Uterus (tissue), 4 donors: ENCODE measurements around the gene POLA1. TPM values are rescaled to one million over a fixed set of nuclear protein-coding genes. Genes with fewer than 3 reads are reported as not detected.

Experiments used
- DNase-seq, 2 donors: peaks; one replicate each; pipeline ENCODE4 v3.0.0-alpha.2; 2019 to 2020
- H3K27ac ChIP-seq, 2 donors: fragments of 200-600 bp; sonication (generic); 1 replicate in 1 of 2; 2 replicates in 1 of 2; pipeline ENCODE4 v1.5.1; 2016 to 2018
- H3K27me3 ChIP-seq, 2 donors: fragments of 200-600 bp; sonication (generic); one replicate each; pipeline ENCODE4 v1.5.1; 2018 to 2019; ENCODE audit warnings: control low read depth in 1 of 2
- H3K36me3 ChIP-seq, 2 donors: fragments of 200-600 bp; sonication (generic); one replicate each; pipeline ENCODE4 v1.5.1; 2019; ENCODE audit warnings: control low read depth in 1 of 2
- H3K4me1 ChIP-seq, 2 donors: fragments of 200-600 bp; sonication (generic); one replicate each; pipeline ENCODE4 v1.5.1; 2018 to 2019; ENCODE audit warnings: control low read depth in 1 of 2
- H3K4me3 ChIP-seq, 2 donors: fragments of 200-600 bp; sonication (generic); 1 replicate in 1 of 2; 2 replicates in 1 of 2; pipeline ENCODE4 v1.5.1; 2018 to 2019; ENCODE audit warnings: mild to moderate bottlenecking in 1 of 2
- H3K9me3 ChIP-seq, 2 donors: fragments of 200-600 bp; sonication (generic); one replicate each; pipeline ENCODE4 v1.5.1; 2019; ENCODE audit warnings: control low read depth in 1 of 2
- CTCF ChIP-seq, 4 experiments: fragments of 200-600 bp in 2 of 4; fragments of 450-650 bp in 2 of 4; sonication (generic) in 2 of 4; IDR thresholded peaks; one replicate each; pipeline ENCODE4 v1.5.1; 2016 to 2019; ENCODE audit warnings: antibody characterized with exemption in 4 of 4, mild to moderate bottlenecking in 2 of 4, moderate library complexity in 1 of 4
- POLR2A ChIP-seq, 2 donors: fragments of 450-650 bp; IDR thresholded peaks; one replicate each; pipeline ENCODE4 v1.6.1; 2016; ENCODE audit warnings: antibody characterized with exemption in 2 of 2, mild to moderate bottlenecking in 1 of 2, moderate library complexity in 1 of 2
- intact Hi-C: fragments of 100-400 bp; cut with DNase I; formaldehyde crosslinking; loops from one replicate; pipeline ENCODE4 v1.15.1; 2023; ENCODE audit warnings: low total_unique reads
- total RNA-seq, 4 donors: library from RNA; depleted of rRNA in 3 of 4; stranded (reverse); fragments of >200 nt in 3 of 4; gene quantifications; one replicate each; pipeline versions ENCODE4 v1.1.0 to v1.2.4, GENCODE V29; 2014 to 2023
- donor health status: DM: yes; HTN: yes; CAD: no.

POLA1 gene
- total RNA-seq, 4 donors from 2014 or later = 11.8 to 78.2 (median 26.3) TPM

- Histone ChIP-seq H3K9me3 (no peaks in the 10 kb centered on the region), H3K27me3 (no peaks in the 10 kb centered on the region), H3K4me3 (no peak overlapping the region), H3K27ac (no peak overlapping the region), H3K36me3 (no peaks in the 10 kb centered on the region), H3K4me1 (no peaks in the 10 kb centered on the region)
- TF ChIP-seq POLR2A (IDR thresholded peaks at IDR 0.05) = no peak
- no peak for TF ChIP-seq CTCF (IDR thresholded peaks at IDR 0.05)
- no peak for DNase-seq
- intact Hi-C loops = no loop called here
Measured at GRCh38 chrX:24673424-24673823, 20.3 kb upstream of the POLA1 start.

GRCh38 chrX:24676403-24677024, 17.2 kb upstream of the POLA1 start:
- no peak overlapping the region for H3K4me3 ChIP-seq
- no peaks in the 10 kb centered on the region for H3K36me3 ChIP-seq
- H3K27me3 ChIP-seq = no peaks in the 10 kb centered on the region
- intact Hi-C loops = no loop called here
- no peak for TF ChIP-seq POLR2A (IDR thresholded peaks at IDR 0.05)
- TF ChIP-seq CTCF (IDR thresholded peaks at IDR 0.05) = peak in 2 of 4 experiments; percentile 17 to 48
- no peaks in the 10 kb centered on the region for H3K9me3 ChIP-seq
- DNase-seq = no peak
- no peak overlapping the region for H3K27ac ChIP-seq
- H3K4me1 ChIP-seq = no peaks in the 10 kb centered on the region

- H3K4me3 ChIP-seq = no peak overlapping the region
- no peaks in the 10 kb centered on the region for H3K27me3 ChIP-seq
- H3K9me3 ChIP-seq = no peaks in the 10 kb centered on the region
- no peak for DNase-seq
- intact Hi-C loops = no loop called here
- H3K4me1 ChIP-seq = no peaks in the 10 kb centered on the region
- H3K27ac ChIP-seq = no peak overlapping the region
- no peak for TF ChIP-seq POLR2A (IDR thresholded peaks at IDR 0.05)
- no peak for TF ChIP-seq CTCF (IDR thresholded peaks at IDR 0.05)
- H3K36me3 ChIP-seq = no peaks in the 10 kb centered on the region
Measured at GRCh38 chrX:24682739-24683432, 10.8 kb upstream of the POLA1 start.

- Histone ChIP-seq H3K36me3 (no peaks in the 10 kb centered on the region), H3K4me1 (no peaks in the 10 kb centered on the region), H3K27ac (no peak overlapping the region), H3K4me3 (no peak overlapping the region), H3K9me3 (no peaks in the 10 kb centered on the region), H3K27me3 (no peaks in the 10 kb centered on the region)
- DNase-seq = no peak
- TF ChIP-seq CTCF (IDR thresholded peaks at IDR 0.05) (no peak), POLR2A (IDR thresholded peaks at IDR 0.05) (no peak)
- intact Hi-C loops = no loop called here
Measured at GRCh38 chrX:24684048-24684447, 9.7 kb upstream of the POLA1 start.

GRCh38 chrX:24692305-24692704, 1.4 kb upstream of the POLA1 start:
- no peaks in the 10 kb centered on the region for H3K27me3 ChIP-seq
- TF ChIP-seq POLR2A (IDR thresholded peaks at IDR 0.05) (no peak), CTCF (IDR thresholded peaks at IDR 0.05) (no peak)
- H3K9me3 ChIP-seq = no peaks in the 10 kb centered on the region
- intact Hi-C loops = no loop called here
- no peaks in the 10 kb centered on the region for H3K4me1 ChIP-seq
- no peak overlapping the region for H3K4me3 ChIP-seq
- no peak for DNase-seq
- no peaks in the 10 kb centered on the region for H3K36me3 ChIP-seq
- H3K27ac ChIP-seq = no peak overlapping the region
